Stimulated activated naive CD8-positive, alpha-beta T cell treated with anti-CD3 and anti-CD28 coated beads, Interleukin-15, amount 100 ng/mL, for 72 hours (primary cell): ENCODE data around the gene GIPC2.

Source experiments
- ATAC-seq: fragments of 150-1000 bp; cut with Tn5 transposase; 2 replicates; pipeline ENCODE4 v1.10.0; 2021; ENCODE audit warnings: mild to moderate bottlenecking, moderate library complexity
- DNase-seq, 2 donors: peaks; one replicate each; pipeline ENCODE4 v3.0.0; 2021 to 2022
- H3K27ac Mint-ChIP-seq, 2 donors: one replicate each; pipeline ENCODE4 v1.8.0; 2022; ENCODE audit warnings: mild to moderate bottlenecking in 2 of 2, mixed read lengths in 2 of 2, moderate library complexity in 2 of 2
- H3K27me3 Mint-ChIP-seq: one replicate; pipeline ENCODE4 v1.8.0; 2022; ENCODE audit warnings: mixed read lengths
- H3K4me1 Mint-ChIP-seq: one replicate; pipeline ENCODE4 v1.8.0; 2022; ENCODE audit warnings: mild to moderate bottlenecking, mixed read lengths
- H3K4me3 Mint-ChIP-seq, 2 donors: one replicate each; pipeline ENCODE4 v1.8.0; 2022; ENCODE audit warnings: mild to moderate bottlenecking in 2 of 2, mixed read lengths in 2 of 2, moderate library complexity in 1 of 2
- H3K9me3 Mint-ChIP-seq, 2 donors: one replicate each; pipeline ENCODE4 v1.8.0; 2022; ENCODE audit warnings: mixed read lengths in 2 of 2

Gene GIPC2

GRCh38 chr1:78122389-78122788 is 76.6 kb downstream of the GIPC2 start:
- H3K27me3 Mint-ChIP-seq, result no peaks in the 10 kb centered on the region
- H3K9me3 Mint-ChIP-seq, result no peaks in the 10 kb centered on the region
- H3K4me3 Mint-ChIP-seq, result no peak overlapping the region
- DNase-seq (no peak), ATAC-seq (no peak)
- H3K27ac Mint-ChIP-seq, result no peak overlapping the region
- H3K4me1 Mint-ChIP-seq, result no peaks in the 10 kb centered on the region

- no peak overlapping the region for H3K4me3 Mint-ChIP-seq
- ATAC-seq (no peak), DNase-seq (no peak)
- no peaks in the 10 kb centered on the region for H3K9me3 Mint-ChIP-seq
- no peaks in the 10 kb centered on the region for H3K4me1 Mint-ChIP-seq
- no peaks in the 10 kb centered on the region for H3K27me3 Mint-ChIP-seq
- H3K27ac Mint-ChIP-seq, result no peak overlapping the region
Observed at GRCh38 chr1:78126506-78126905, 80.7 kb downstream of the GIPC2 start.

GRCh38 chr1:78132174-78132947 is 86.6 kb downstream of the GIPC2 start:
- no peaks in the 10 kb centered on the region for H3K9me3 Mint-ChIP-seq
- H3K4me1 Mint-ChIP-seq, result no peaks in the 10 kb centered on the region
- no peak overlapping the region for H3K27ac Mint-ChIP-seq
- no peak for DNase-seq
- no peaks in the 10 kb centered on the region for H3K27me3 Mint-ChIP-seq
- H3K4me3 Mint-ChIP-seq, result no peak overlapping the region
- ATAC-seq, result no peak

- H3K4me3 Mint-ChIP-seq, result no peak overlapping the region
- no peaks in the 10 kb centered on the region for H3K27me3 Mint-ChIP-seq
- H3K9me3 Mint-ChIP-seq, result no peaks in the 10 kb centered on the region
- H3K27ac Mint-ChIP-seq, result no peak overlapping the region
- DNase-seq (no peak), ATAC-seq (no peak)
- no peaks in the 10 kb centered on the region for H3K4me1 Mint-ChIP-seq
Observed at GRCh38 chr1:78132948-78133322, 87.2 kb downstream of the GIPC2 start.

DNA sequence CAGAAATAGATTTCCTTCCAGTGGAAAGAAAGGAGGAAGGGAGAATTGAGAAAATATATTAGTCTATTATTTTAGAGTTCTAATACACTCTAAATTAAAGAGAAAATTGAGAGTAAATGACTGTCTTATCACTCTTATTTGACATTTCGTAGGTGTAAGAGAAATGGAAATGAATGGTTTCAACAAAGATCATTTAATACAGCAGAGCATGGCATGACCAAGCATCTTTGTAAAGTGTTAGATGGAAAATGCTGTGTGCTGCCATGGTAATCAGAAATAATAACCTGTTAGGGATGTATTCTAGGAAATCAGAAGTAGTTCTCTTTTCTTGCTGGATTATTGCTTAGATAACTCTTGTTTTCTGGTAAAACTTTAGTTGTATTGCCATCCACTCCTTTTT is 90.9 kb downstream of the GIPC2 start:
- H3K4me3 Mint-ChIP-seq, result no peak overlapping the region
- ATAC-seq, result no peak
- H3K27ac Mint-ChIP-seq, result no peak overlapping the region

GRCh38 chr1:78141531-78142231 is 95.9 kb downstream of the GIPC2 start:
- no peak for ATAC-seq

More for the DNA sequence above, 90.9 kb downstream of the GIPC2 start:
- H3K4me1 Mint-ChIP-seq, result peaks cover 5% of the 10 kb centered on the region
- no peaks in the 10 kb centered on the region for H3K9me3 Mint-ChIP-seq
- no peak for DNase-seq
- no peaks in the 10 kb centered on the region for H3K27me3 Mint-ChIP-seq

DNA sequence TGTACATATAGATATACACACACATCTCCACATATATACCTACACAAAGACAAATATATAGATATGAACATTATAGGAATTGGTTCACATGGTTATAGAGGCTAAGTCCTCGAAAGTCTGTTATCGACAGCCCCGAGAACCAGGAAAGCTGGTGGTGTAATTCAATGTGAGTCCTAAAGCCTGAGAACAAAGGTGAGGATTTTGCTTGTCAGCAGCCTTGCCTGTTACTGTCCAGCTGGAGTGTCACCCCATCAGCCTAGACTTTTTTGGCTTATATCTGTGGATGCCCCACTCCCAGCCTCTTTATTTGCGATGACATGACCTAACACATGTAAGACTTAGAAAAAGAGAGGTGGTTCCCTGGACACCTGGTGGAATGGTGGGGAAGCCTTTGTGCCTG is 97.0 kb downstream of the GIPC2 start:
- ATAC-seq (peak; percentile 46), DNase-seq (no peak)
- H3K27ac Mint-ChIP-seq, result peak overlapping the region in 1 of 2 donors; percentile 83
- peaks cover 19% of the 10 kb centered on the region for H3K4me1 Mint-ChIP-seq
- H3K27me3 Mint-ChIP-seq, result peaks cover 5% of the 10 kb centered on the region
- H3K9me3 Mint-ChIP-seq, result no peaks in the 10 kb centered on the region
- peak overlapping the region; percentile 42 to 83 for H3K4me3 Mint-ChIP-seq

More at GRCh38 chr1:78141531-78142231, 95.9 kb downstream of the GIPC2 start:
- no peaks in the 10 kb centered on the region for H3K9me3 Mint-ChIP-seq
- no peak overlapping the region for H3K4me3 Mint-ChIP-seq
- H3K4me1 Mint-ChIP-seq, result peaks cover 19% of the 10 kb centered on the region
- H3K27me3 Mint-ChIP-seq, result no peaks in the 10 kb centered on the region
- no peak for DNase-seq
- peak overlapping the region in 1 of 2 donors; percentile 17 for H3K27ac Mint-ChIP-seq

DNA sequence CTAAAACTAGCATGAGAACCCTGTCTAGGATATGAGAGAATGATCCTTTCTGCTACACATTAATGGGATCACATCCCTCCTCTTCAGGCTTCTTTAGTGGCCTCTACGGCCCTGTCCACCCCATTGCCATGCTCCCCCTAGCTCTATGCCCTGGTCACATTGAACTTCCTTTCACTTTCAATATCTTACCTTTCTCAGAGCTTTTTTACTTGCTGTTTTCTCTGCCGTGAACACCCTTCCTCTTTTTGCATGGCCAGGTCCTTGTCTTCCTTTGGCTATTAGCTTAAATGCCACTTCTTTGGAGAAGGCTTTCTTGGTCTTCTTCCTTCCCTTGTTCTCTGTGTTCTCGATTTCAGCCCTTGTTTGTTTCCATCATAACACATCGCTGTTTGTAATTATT is 97.4 kb downstream of the GIPC2 start:
- Mint-ChIP-seq H3K27me3 (peaks cover 9% of the 10 kb centered on the region), H3K27ac (peak overlapping the region; percentile 2 to 83), H3K4me1 (peaks cover 19% of the 10 kb centered on the region), H3K9me3 (no peaks in the 10 kb centered on the region), H3K4me3 (peak overlapping the region; percentile 42 to 83)
- ATAC-seq, result peak; percentile 76
- no peak for DNase-seq

- no peak for DNase-seq
- peaks cover 19% of the 10 kb centered on the region for H3K4me1 Mint-ChIP-seq
- H3K4me3 Mint-ChIP-seq, result peak overlapping the region; percentile 42 to 83
- H3K27me3 Mint-ChIP-seq, result peaks cover 9% of the 10 kb centered on the region
- ATAC-seq, result no peak
- H3K27ac Mint-ChIP-seq, result no peak overlapping the region
- no peaks in the 10 kb centered on the region for H3K9me3 Mint-ChIP-seq
Observed at GRCh38 chr1:78143673-78144072, 97.9 kb downstream of the GIPC2 start.

GRCh38 chr1:78145105-78145580 is 99.4 kb downstream of the GIPC2 start:
- H3K27ac Mint-ChIP-seq, result no peak overlapping the region
- no peak overlapping the region for H3K4me3 Mint-ChIP-seq
- H3K9me3 Mint-ChIP-seq, result no peaks in the 10 kb centered on the region
- ATAC-seq (peak; percentile 77), DNase-seq (peak; percentile 31 to 33)
- peaks cover 9% of the 10 kb centered on the region for H3K27me3 Mint-ChIP-seq
- peaks cover 19% of the 10 kb centered on the region for H3K4me1 Mint-ChIP-seq

DNA sequence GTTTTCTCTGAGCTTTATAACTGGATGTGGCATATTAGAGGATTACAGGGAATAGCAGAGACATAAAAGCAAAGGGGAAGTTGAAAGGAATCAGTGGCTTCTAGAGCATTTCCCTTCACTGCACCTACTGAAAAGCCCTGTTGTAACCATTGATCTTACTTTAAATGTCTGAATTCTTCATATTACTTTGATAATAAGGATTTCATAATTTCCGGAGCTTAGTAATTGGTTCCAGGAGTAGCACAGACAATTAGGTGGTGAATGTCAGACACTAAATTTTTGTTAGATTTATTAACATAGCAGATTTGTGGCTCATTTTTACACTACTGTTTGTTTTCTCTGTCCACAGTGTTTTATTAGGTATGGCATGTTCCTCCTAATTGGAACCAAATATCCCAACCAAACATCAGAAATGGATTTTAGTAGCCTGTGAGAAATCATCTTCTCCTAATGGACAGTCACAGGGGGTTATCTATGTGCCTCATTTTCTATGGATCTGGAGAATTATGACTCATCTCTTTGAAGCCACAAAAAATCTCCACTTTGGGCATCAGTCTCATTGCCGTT is 100.5 kb downstream of the GIPC2 start:
- ATAC-seq, result no peak
- no peak overlapping the region for H3K27ac Mint-ChIP-seq
- no peaks in the 10 kb centered on the region for H3K9me3 Mint-ChIP-seq
- H3K4me1 Mint-ChIP-seq, result peaks cover 18% of the 10 kb centered on the region
- H3K27me3 Mint-ChIP-seq, result peaks cover 9% of the 10 kb centered on the region
- DNase-seq, result no peak
- no peak overlapping the region for H3K4me3 Mint-ChIP-seq

DNA sequence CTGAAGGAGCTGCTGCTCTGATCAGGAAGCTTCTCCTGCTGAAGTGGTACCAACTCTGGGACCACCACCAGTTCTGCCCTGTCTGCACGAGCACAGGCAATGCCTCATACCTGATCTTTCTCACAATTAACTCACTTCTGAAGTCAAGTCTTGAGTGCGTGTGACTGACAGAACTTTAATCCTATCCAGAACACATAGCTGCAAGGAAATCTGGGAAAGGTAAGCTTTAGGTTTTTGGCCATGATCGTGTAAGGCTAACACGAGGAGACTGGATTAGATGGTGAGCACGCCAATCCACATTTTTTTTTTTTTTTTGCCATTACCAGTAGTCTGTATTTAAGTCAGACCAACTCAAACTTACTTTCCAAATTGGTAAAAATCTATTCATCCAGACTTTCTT is 101.3 kb downstream of the GIPC2 start:
- Mint-ChIP-seq H3K27ac (no peak overlapping the region), H3K9me3 (no peaks in the 10 kb centered on the region), H3K27me3 (peaks cover 9% of the 10 kb centered on the region), H3K4me3 (no peak overlapping the region), H3K4me1 (peaks cover 11% of the 10 kb centered on the region)
- ATAC-seq (no peak), DNase-seq (no peak)

- H3K27me3 Mint-ChIP-seq, result peaks cover 9% of the 10 kb centered on the region
- peak; percentile 12 for ATAC-seq
- no peak overlapping the region for H3K4me3 Mint-ChIP-seq
- no peaks in the 10 kb centered on the region for H3K9me3 Mint-ChIP-seq
- no peak for DNase-seq
- H3K4me1 Mint-ChIP-seq, result no peaks in the 10 kb centered on the region
- no peak overlapping the region for H3K27ac Mint-ChIP-seq
Observed at GRCh38 chr1:78153092-78153736, 107.4 kb downstream of the GIPC2 start.

GRCh38 chr1:78155121-78155520 is 109.4 kb downstream of the GIPC2 start:
- ATAC-seq (no peak), DNase-seq (no peak)
- H3K4me3 Mint-ChIP-seq, result no peak overlapping the region
- H3K27me3 Mint-ChIP-seq, result peaks cover 9% of the 10 kb centered on the region
- no peak overlapping the region for H3K27ac Mint-ChIP-seq
- peaks cover 0 to 7% of the 10 kb centered on the region in 2 donors for H3K9me3 Mint-ChIP-seq
- no peaks in the 10 kb centered on the region for H3K4me1 Mint-ChIP-seq

GRCh38 chr1:78156805-78157521 is 111.2 kb downstream of the GIPC2 start:
- DNase-seq (no peak), ATAC-seq (no peak)
- H3K27me3 Mint-ChIP-seq, result peaks cover 9% of the 10 kb centered on the region
- H3K4me1 Mint-ChIP-seq, result no peaks in the 10 kb centered on the region
- H3K4me3 Mint-ChIP-seq, result no peak overlapping the region
- H3K9me3 Mint-ChIP-seq, result peaks cover 0 to 7% of the 10 kb centered on the region in 2 donors
- no peak overlapping the region for H3K27ac Mint-ChIP-seq
